Astrocyte of the cerebellum (primary cell): ENCODE measurements around the gene MDM2.

Experiments used
- DNase-seq: peaks from one replicate; pipeline ENCODE4 v3.0.0-alpha.2; 2011; ENCODE audit warnings: low read depth
- H3K4me3 ChIP-seq: 2 replicates; pipeline ENCODE4 v1.5.1; 2011; ENCODE audit warnings: mild to moderate bottlenecking, low read depth, low read length, moderate library complexity
- in situ Hi-C: cut with HindIII; loops from 2 replicates; pipeline ENCODE4 v1.10.0; 2017; ENCODE audit warnings: low sequenced_read_pairs
- TF ChIP-seq, protein P1 (sequence below): IDR thresholded peaks from 2 replicates; pipeline ENCODE4 v1.5.1; 2012; ENCODE audit warnings: low read length, low read depth, moderate library complexity, mild to moderate bottlenecking; ENCODE audit errors: missing control alignments

Gene MDM2

DNA sequence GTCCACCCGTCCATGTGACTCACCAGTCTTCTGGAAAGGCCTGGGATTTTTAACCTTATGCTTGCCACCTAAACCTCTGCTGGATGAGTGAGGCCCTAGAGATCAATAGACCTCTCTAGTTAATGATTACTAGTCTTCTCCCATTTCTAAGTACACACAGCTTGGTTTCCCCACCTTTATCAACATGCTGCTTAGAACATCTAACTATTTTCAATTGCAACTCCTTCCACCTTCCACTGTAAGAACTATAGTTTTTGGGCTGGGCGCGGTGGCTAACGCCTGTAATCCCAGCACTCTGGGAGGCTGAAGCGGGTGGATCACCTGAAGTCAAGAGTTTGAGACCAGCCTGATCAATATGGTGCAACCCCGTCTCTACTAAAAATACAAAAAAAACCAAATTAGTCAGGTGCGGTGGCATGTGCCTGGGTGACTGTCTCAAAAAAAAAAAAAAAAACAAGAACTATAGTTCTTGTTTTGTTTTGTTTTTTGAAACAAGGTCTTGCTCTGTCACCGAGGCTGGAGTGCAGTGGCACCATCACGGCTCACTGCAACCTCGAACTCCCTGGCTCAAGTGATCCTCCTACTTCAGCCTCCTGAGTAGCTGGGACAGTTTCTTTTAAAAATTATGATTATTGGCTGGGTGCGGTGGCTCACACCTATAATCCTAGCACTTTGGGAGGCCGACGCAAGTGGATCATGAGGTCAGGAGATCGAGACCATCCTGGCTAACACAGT is 18.7 kb upstream of the MDM2 start:
- DNase-seq, result no peak
- H3K4me3 ChIP-seq, result no peak overlapping the region
- TF ChIP-seq, protein P1, sequence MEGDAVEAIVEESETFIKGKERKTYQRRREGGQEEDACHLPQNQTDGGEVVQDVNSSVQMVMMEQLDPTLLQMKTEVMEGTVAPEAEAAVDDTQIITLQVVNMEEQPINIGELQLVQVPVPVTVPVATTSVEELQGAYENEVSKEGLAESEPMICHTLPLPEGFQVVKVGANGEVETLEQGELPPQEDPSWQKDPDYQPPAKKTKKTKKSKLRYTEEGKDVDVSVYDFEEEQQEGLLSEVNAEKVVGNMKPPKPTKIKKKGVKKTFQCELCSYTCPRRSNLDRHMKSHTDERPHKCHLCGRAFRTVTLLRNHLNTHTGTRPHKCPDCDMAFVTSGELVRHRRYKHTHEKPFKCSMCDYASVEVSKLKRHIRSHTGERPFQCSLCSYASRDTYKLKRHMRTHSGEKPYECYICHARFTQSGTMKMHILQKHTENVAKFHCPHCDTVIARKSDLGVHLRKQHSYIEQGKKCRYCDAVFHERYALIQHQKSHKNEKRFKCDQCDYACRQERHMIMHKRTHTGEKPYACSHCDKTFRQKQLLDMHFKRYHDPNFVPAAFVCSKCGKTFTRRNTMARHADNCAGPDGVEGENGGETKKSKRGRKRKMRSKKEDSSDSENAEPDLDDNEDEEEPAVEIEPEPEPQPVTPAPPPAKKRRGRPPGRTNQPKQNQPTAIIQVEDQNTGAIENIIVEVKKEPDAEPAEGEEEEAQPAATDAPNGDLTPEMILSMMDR, result no peak
- in situ Hi-C loops, result no loop called here

DNA sequence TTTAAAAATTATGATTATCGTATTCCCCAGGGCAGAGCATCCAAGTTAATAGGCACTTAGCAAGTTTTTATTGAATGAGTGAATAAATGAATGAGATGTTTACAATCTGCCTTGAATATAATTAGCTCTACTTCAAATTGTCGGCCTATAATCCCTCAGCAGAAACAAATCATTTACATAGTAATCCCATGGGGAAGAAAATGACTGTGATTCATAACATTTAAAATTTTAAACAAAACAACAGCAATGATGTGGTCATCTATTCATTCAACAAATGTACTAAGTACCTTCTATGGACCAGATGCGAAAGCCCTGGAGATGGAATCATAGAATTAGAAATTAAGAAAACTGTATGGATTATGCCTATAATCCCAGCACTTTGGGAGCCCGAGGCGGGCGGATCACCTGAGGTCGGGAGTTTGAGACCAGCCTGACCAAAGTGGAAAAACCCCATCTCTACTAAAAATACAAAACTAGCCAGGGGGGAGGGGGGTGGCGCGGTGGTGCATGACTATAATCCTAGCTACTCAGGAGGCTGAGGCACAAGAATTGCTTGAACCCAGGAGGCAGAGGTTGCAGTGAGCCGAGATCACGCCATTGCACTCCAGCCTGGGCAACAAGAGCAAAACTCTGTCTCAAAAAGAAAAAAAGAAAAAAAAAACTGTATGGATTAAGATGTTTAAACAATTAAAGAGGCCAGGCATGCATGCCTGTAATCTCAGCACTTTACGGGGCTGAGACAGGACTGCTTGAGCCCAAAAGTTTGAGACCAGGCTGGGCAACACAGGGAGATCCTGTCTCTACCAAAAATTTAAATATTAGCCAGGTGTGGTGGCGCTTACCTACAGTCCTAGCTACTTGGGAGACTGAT is 17.7 kb upstream of the MDM2 start:
- DNase-seq, result no peak
- TF ChIP-seq, protein P1, result no peak
- no peak overlapping the region for H3K4me3 ChIP-seq
- in situ Hi-C loops, result no loop called here

DNA sequence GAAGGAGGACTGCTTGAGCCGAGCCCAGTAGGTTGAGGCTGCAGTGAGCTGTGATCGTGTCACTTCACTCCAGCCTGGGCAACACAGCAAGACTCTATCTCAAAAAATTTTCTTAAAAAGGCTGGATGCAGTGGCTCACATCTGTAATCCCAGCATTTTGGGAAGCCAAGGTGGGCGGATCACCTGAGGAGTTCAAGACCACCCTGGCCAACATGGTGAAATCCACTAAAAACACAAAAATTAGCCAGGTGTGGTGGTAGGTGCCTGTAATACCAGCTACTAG is 17.1 kb upstream of the MDM2 start:
- no peak for DNase-seq
- in situ Hi-C loops, result no loop called here
- H3K4me3 ChIP-seq, result no peak overlapping the region
- TF ChIP-seq, protein P1, result no peak

- H3K4me3 ChIP-seq, result no peak overlapping the region
- in situ Hi-C loops, result no loop called here
- TF ChIP-seq, protein P1, result no peak
- DNase-seq, result no peak
These were observed 16.0 kb upstream of the MDM2 start for GRCh38 chr12:68791897-68792481.

GRCh38 chr12:68792952-68793351 is 15.0 kb upstream of the MDM2 start:
- in situ Hi-C loops, result no loop called here
- DNase-seq, result no peak
- TF ChIP-seq, protein P1, result no peak

DNA sequence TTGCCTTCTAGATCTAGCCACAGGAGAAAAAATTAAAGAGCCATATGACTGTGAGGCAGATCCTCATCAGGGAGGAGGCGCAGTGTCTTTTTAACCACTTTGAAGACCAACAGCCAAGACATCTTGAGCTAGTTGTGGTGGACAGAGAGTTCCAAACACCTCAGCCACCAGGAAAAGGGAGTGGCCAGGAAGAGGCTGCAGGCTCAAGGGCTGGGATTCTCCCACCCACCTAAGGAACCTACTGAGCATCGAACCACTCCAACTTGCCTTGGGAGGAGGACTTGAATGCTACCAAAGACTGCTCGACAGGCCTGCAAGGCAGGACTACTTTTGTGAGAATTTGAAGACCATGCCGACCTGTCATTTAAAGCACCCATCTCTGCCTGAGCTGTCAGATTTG is 14.5 kb upstream of the MDM2 start:
- no peak for DNase-seq
- no peak overlapping the region for H3K4me3 ChIP-seq
- in situ Hi-C loops, result no loop called here
- TF ChIP-seq, protein P1, result no peak

More at GRCh38 chr12:68792952-68793351, 15.0 kb upstream of the MDM2 start:
- H3K4me3 ChIP-seq, result no peak overlapping the region
